Subcutaneous adipose tissue (tissue), 4 donors: Measurements from ENCODE around the gene NRCAM. TPM values are rescaled to one million over a fixed set of nuclear protein-coding genes. Genes with fewer than 3 reads are reported as not detected.

Experiments used
- total RNA-seq, 4 donors: library from RNA; depleted of rRNA; stranded (reverse); fragments of >200 nt; gene quantifications; one replicate each; pipeline ENCODE4 v1.1.0, GENCODE V29; 2016
- TF ChIP-seq, protein P1 (sequence below): fragments of 450-650 bp; IDR thresholded peaks from one replicate; pipeline ENCODE4 v1.5.1; 2016; ENCODE audit warnings: low read depth, mild to moderate bottlenecking, control low read depth, antibody characterized with exemption, moderate library complexity

The NRCAM gene
- total RNA-seq, result 10 to 100 TPM; 21.1 to 74.4 (median 49.3) TPM

DNA sequence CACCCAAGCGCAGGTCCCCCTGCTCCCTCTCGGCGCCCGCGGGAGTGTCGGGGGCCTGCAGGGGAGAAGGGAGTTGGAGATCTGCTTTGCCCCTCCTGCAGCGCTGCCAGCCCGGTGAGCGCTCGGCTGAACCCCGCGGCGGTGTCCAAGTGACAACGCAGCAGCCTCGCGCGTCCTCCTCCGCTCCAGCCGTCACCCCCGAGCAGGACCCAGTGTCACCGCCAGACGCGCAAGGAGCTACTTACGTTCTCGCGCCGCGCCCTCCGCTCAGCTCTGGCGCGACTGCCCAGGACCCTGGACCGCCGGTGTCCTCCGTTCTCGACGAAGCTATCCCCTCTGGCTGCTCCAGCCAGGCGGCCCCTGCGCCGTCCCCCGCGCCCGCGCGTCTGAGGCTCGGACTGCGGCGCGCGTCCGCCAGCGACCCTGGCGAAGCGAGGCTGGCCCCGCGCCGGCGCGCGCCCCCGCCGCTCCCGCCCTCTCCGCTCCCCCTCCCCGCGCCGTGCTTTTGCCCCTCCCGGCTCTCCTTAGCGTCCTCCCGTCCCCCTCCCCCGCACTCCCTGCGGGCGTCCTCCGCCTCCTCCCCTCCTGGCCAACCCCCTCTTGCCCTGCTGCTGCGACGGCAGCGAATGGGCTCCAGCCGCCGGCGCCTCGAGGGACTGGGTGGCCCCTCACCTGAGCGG lies at the start of gene NRCAM:
NRCAM (minus strand) TSS at position 439 of the 680 bp plus-strand sequence. CDS start 216,372 bp downstream, outside the sequence.
- TF ChIP-seq, protein P1, sequence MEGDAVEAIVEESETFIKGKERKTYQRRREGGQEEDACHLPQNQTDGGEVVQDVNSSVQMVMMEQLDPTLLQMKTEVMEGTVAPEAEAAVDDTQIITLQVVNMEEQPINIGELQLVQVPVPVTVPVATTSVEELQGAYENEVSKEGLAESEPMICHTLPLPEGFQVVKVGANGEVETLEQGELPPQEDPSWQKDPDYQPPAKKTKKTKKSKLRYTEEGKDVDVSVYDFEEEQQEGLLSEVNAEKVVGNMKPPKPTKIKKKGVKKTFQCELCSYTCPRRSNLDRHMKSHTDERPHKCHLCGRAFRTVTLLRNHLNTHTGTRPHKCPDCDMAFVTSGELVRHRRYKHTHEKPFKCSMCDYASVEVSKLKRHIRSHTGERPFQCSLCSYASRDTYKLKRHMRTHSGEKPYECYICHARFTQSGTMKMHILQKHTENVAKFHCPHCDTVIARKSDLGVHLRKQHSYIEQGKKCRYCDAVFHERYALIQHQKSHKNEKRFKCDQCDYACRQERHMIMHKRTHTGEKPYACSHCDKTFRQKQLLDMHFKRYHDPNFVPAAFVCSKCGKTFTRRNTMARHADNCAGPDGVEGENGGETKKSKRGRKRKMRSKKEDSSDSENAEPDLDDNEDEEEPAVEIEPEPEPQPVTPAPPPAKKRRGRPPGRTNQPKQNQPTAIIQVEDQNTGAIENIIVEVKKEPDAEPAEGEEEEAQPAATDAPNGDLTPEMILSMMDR, result no peak

DNA sequence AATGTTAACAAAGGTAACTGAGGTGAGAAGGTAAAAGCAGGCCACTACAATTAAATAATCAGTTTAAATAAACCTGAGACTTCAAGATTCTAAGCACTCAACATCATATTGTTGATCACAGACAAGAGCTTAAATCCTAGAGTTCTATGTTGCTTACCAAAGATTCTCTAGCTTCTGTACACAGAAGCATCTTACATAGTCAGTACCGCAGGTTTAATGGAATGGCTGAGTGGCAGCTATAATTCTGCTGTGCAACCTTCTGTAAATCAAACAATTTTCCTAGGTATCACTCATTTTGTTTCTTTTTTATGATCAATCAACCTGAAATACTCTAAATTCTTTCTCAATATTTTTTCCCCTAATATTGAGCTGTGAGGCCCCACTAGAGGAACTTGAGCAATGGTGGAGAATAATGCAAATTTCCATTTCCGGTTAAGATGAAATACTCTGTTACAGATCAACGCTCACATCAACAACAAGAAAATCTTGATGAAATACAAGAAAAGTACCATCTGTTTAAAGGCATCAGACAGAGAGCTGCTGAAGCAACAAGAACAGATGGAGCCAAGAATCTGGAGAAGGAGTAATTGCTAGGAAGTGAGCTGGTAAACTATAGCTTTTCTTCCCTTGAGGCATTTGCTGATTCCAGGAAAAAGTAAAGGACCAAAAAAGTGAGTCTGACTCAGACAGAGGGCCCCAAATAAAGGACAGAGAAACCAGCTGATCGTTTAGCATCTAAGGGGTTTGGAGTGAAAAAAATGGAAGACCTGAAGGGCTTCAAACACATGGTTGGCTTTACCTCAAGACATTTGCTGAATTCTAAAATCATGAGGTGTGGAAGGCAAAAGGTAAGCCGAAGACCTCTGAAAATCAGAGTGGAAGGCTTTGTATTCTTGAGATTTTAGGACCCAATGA lies 47.1 kb upstream of the NRCAM start:
- TF ChIP-seq, protein P1, result no peak

GRCh38 chr7:108499566-108499965 lies 43.3 kb upstream of the NRCAM start:
- TF ChIP-seq, protein P1, result no peak

- TF ChIP-seq, protein P1, result no peak
Measured at GRCh38 chr7:108498481-108498880, 42.2 kb upstream of the NRCAM start.

GRCh38 chr7:108497082-108497725 lies 41.0 kb upstream of the NRCAM start:
- TF ChIP-seq, protein P1, result no peak

DNA sequence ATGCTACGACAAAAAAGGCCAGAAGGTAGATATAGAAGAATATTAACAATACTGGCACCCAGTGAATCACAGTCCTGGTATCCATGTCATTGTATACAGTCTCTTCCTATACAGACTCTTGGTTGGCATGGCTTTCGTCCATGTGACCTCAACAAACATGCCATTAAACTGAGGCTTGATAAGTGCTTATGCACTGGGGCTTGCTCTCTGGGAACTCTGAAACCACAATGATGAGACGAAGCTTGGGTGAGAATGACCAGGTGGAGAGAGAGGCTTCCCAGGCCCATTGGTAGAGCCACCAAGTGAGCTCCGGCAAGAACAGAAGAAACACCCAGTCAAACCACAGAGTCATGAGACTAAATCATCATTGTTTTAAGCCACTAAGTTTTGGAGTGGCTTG lies 36.5 kb upstream of the NRCAM start:
- TF ChIP-seq, protein P1, result no peak
